Measurements from ENCODE around the gene CCDC6. TPM values are rescaled to one million over a fixed set of nuclear protein-coding genes. Genes with fewer than 3 reads are reported as not detected.
"Not testable (repeated sequence)": the region's sequence is repeated elsewhere in the genome, so short reads cannot be mapped to it uniquely, and the experiment has no call there.

The CCDC6 gene
- total RNA-seq, 1 donor from 2014 or later, result 47.4 TPM

- TF ChIP-seq POLR2A (IDR thresholded peaks at IDR 0.05) (no peak), POLR2AphosphoS5 (IDR thresholded peaks at IDR 0.05; ENCODE audit: insufficient read depth in 1 of 2, low read depth in 1 of 2) (no peak), CTCF (IDR thresholded peaks at IDR 0.05) (no peak)
- no peaks in the 10 kb centered on the region for H3K36me3 ChIP-seq
- H3K27ac ChIP-seq, result no peak overlapping the region
- H3K4me3 ChIP-seq, result no peak overlapping the region
- DNase-seq (ENCODE audit: extremely low spot score in 2 of 2), result no peak
- no peaks in the 10 kb centered on the region for H3K27me3 ChIP-seq
- intact Hi-C loops (cut with DNase I), result no loop called here
- H3K4me1 ChIP-seq, result no peaks in the 10 kb centered on the region
- no peaks in the 10 kb centered on the region for H3K9me3 ChIP-seq
Measured at GRCh38 chr10:59934701-59935100, 28.3 kb upstream of the CCDC6 start.

- DNase-seq (ENCODE audit: extremely low spot score in 2 of 2); H3K27ac ChIP-seq; H3K27me3 ChIP-seq; H3K9me3 ChIP-seq; H3K36me3 ChIP-seq; intact Hi-C loops (cut with DNase I); H3K4me3 ChIP-seq; H3K4me1 ChIP-seq: not testable (repeated sequence)
Measured at GRCh38 chr10:59930788-59931521, 24.6 kb upstream of the CCDC6 start.

GRCh38 chr10:59926086-59926485 lies 19.7 kb upstream of the CCDC6 start:
- no peak for TF ChIP-seq POLR2A (IDR thresholded peaks at IDR 0.05)
- TF ChIP-seq POLR2AphosphoS5 (IDR thresholded peaks at IDR 0.05; ENCODE audit: insufficient read depth in 1 of 2, low read depth in 1 of 2), result no peak
- TF ChIP-seq CTCF (IDR thresholded peaks at IDR 0.05), result no peak
- H3K27me3 ChIP-seq, result no peaks in the 10 kb centered on the region

GRCh38 chr10:59922907-59923306 lies 16.6 kb upstream of the CCDC6 start:
- intact Hi-C loops (cut with DNase I), result no loop called here
- no peak overlapping the region for H3K27ac ChIP-seq
- no peak overlapping the region for H3K4me3 ChIP-seq
- H3K27me3 ChIP-seq, result no peaks in the 10 kb centered on the region
- no peak for DNase-seq (ENCODE audit: extremely low spot score in 2 of 2)
- peaks cover 4% of the 10 kb centered on the region for H3K9me3 ChIP-seq
- no peaks in the 10 kb centered on the region for H3K4me1 ChIP-seq
- no peaks in the 10 kb centered on the region for H3K36me3 ChIP-seq
- TF ChIP-seq CTCF (IDR thresholded peaks at IDR 0.05) (no peak), POLR2AphosphoS5 (IDR thresholded peaks at IDR 0.05; ENCODE audit: insufficient read depth in 1 of 2, low read depth in 1 of 2) (no peak), POLR2A (IDR thresholded peaks at IDR 0.05) (no peak)

More at GRCh38 chr10:59926086-59926485, 19.7 kb upstream of the CCDC6 start:
- Histone ChIP-seq H3K36me3 (no peaks in the 10 kb centered on the region), H3K4me1 (no peaks in the 10 kb centered on the region), H3K27ac (no peak overlapping the region), H3K4me3 (no peak overlapping the region), H3K9me3 (peaks cover 4% of the 10 kb centered on the region)
- intact Hi-C loops (cut with DNase I), result no loop called here
- DNase-seq (ENCODE audit: extremely low spot score in 2 of 2), result no peak

GRCh38 chr10:59917922-59918321 lies 11.6 kb upstream of the CCDC6 start:
- no peak overlapping the region for H3K4me3 ChIP-seq
- TF ChIP-seq POLR2AphosphoS5 (IDR thresholded peaks at IDR 0.05; ENCODE audit: insufficient read depth in 1 of 2, low read depth in 1 of 2), result no peak
- TF ChIP-seq POLR2A (IDR thresholded peaks at IDR 0.05), result no peak
- TF ChIP-seq CTCF (IDR thresholded peaks at IDR 0.05), result no peak
- no peaks in the 10 kb centered on the region for H3K4me1 ChIP-seq
- DNase-seq (ENCODE audit: extremely low spot score in 2 of 2), result no peak
- H3K36me3 ChIP-seq, result no peaks in the 10 kb centered on the region
- intact Hi-C loops (cut with DNase I), result no loop called here
- no peak overlapping the region for H3K27ac ChIP-seq
- H3K27me3 ChIP-seq, result no peaks in the 10 kb centered on the region
- H3K9me3 ChIP-seq, result peaks cover 2% of the 10 kb centered on the region

All from vagina (tissue), 2 donors.